Endothelial cell of umbilical vein (primary cell): ENCODE measurements around the gene DHRS7B. TPM values are rescaled to one million over a fixed set of nuclear protein-coding genes. Genes with fewer than 3 reads are reported as not detected.

Experiments
- BruUV-seq: library from RNA; stranded (reverse); fragments of 400-500 nt; replicated peaks from 2 replicates; lab custom pipeline; 2021; lab: Mats Ljungman, UMichigan
- CTCF ChIA-PET: fragments of 300-600, 350-600 bp; sonication (Branson Sonifier 250); formaldehyde crosslinking; loops from one replicate; lab custom pipeline; 2021; ENCODE audit warnings: antibody characterized with exemption, inconsistent platforms; lab: Charles Lee
- POLR2A ChIA-PET: fragments of 300-600, 350-600 bp; sonication (Branson Sonifier 250); formaldehyde crosslinking; loops from one replicate; lab custom pipeline; 2021; ENCODE audit warnings: antibody characterized with exemption, inconsistent platforms; lab: Charles Lee
- DNase-seq: peaks from one replicate; pipeline ENCODE4 v3.0.0-alpha.2; 2011; ENCODE audit warnings: low read depth, low spot score
- FAIRE-seq: peaks from 2 replicates; lab custom pipeline; 2011; peaks lifted over from hg19 to GRCh38; lab: Jason Lieb, UNC
- H2AFZ ChIP-seq: 2 replicates; pipeline ENCODE4 v1.6.0; 2012; ENCODE audit warnings: low read depth, low read length, control low read depth, inconsistent platforms
- H3K27ac ChIP-seq: 2 replicates; pipeline ENCODE4 v1.5.1; 2011; ENCODE audit warnings: low read depth, mild to moderate bottlenecking, control low read depth, low read length, moderate library complexity; ENCODE audit not compliant: insufficient read depth
- H3K27me3 ChIP-seq, 2 experiments: 2 replicates each; pipeline versions ENCODE4 v1.6.0 to v1.6.1; 2011; ENCODE audit warnings: low read length in 2 of 2, mixed read lengths in 1 of 2; ENCODE audit not compliant: control insufficient read depth in 2 of 2, insufficient read depth in 2 of 2
- H3K36me3 ChIP-seq, 2 experiments: 2 replicates in 1 of 2; 3 replicates in 1 of 2; pipeline ENCODE4 v1.5.1; 2011; ENCODE audit warnings: low read length in 2 of 2, mild to moderate bottlenecking in 1 of 2, moderate library complexity in 1 of 2; ENCODE audit not compliant: control insufficient read depth in 2 of 2, insufficient read depth in 2 of 2; ENCODE audit errors: extremely low read depth in 1 of 2
- H3K4me1 ChIP-seq: 3 replicates; pipeline ENCODE4 v1.5.1; 2011; ENCODE audit warnings: mild to moderate bottlenecking, low read length; ENCODE audit not compliant: control insufficient read depth, insufficient read depth; ENCODE audit errors: extremely low read depth
- H3K4me2 ChIP-seq: 2 replicates; pipeline ENCODE4 v1.6.1; 2011; ENCODE audit warnings: low read length, control low read depth, mixed read lengths; ENCODE audit not compliant: insufficient read depth
- H3K4me3 ChIP-seq, 3 experiments: fragments of 200-600 bp in 1 of 3; sonication (generic), shearing (Covaris generic) in 1 of 3; replicated peaks in 1 of 3; 2 replicates each; pipeline ENCODE4 v1.5.1; 2011 to 2016; ENCODE audit warnings: control low read depth in 3 of 3, low read length in 3 of 3, mild to moderate bottlenecking in 2 of 3, inconsistent platforms in 1 of 3, low read depth in 1 of 3, moderate library complexity in 1 of 3; ENCODE audit not compliant: insufficient read depth in 1 of 3
- H3K79me2 ChIP-seq: 2 replicates; pipeline ENCODE4 v1.6.0; 2012; ENCODE audit warnings: low read length, inconsistent platforms; ENCODE audit not compliant: control insufficient read depth, insufficient read depth
- H3K9ac ChIP-seq: replicated peaks from 2 replicates; pipeline ENCODE3; 2011; ENCODE audit warnings: low read length, control low read depth; ENCODE audit not compliant: insufficient read depth; ENCODE audit errors: extremely low read depth
- H3K9me1 ChIP-seq: replicated peaks from 3 replicates; pipeline ENCODE4 v1.6.0; 2011; ENCODE audit warnings: mild to moderate bottlenecking, low read length; ENCODE audit not compliant: control insufficient read depth, insufficient read depth; ENCODE audit errors: extremely low read depth
- H3K9me3 ChIP-seq: replicated peaks from 2 replicates; pipeline ENCODE4 v1.5.1; 2012; ENCODE audit warnings: low read length, inconsistent platforms; ENCODE audit not compliant: control insufficient read depth, insufficient read depth
- H4K20me1 ChIP-seq: replicated peaks from 2 replicates; pipeline ENCODE3; 2011; ENCODE audit warnings: mild to moderate bottlenecking, low read length; ENCODE audit not compliant: control insufficient read depth, insufficient read depth; ENCODE audit errors: extremely low read depth
- CTCF ChIP-seq, 2 donors: IDR thresholded peaks; 1 replicate in 1 of 2; 2 replicates in 1 of 2; pipeline ENCODE4 v1.5.1; 2011; ENCODE audit warnings: low read length in 2 of 2, mild to moderate bottlenecking in 2 of 2, moderate library complexity in 2 of 2, control low read depth in 1 of 2, inconsistent platforms in 1 of 2, low read depth in 1 of 2; ENCODE audit not compliant: insufficient read depth in 1 of 2; ENCODE audit errors: extremely low read depth in 1 of 2
- EZH2 ChIP-seq: IDR thresholded peaks from 2 replicates; pipeline ENCODE4 v1.6.1; 2012; ENCODE audit warnings: borderline replicate concordance, low read depth, mild to moderate bottlenecking, moderate library complexity, low read length, inconsistent platforms; ENCODE audit not compliant: severe bottlenecking
- FOS ChIP-seq: IDR thresholded peaks from 2 replicates; pipeline ENCODE4 v1.6.1; 2011; ENCODE audit warnings: mild to moderate bottlenecking, low read length, moderate library complexity, borderline replicate concordance; ENCODE audit not compliant: insufficient read depth
- GATA2 ChIP-seq: IDR thresholded peaks from 2 replicates; pipeline ENCODE4 v1.7.0; 2011; ENCODE audit warnings: low read depth, mild to moderate bottlenecking, moderate library complexity, mixed read lengths, low read length; ENCODE audit not compliant: insufficient read length, insufficient read depth
- JUN ChIP-seq: IDR thresholded peaks from 2 replicates; pipeline ENCODE4 v1.6.1; 2011; ENCODE audit warnings: borderline replicate concordance, low read depth; ENCODE audit not compliant: insufficient read length, insufficient read depth
- MAX ChIP-seq: IDR thresholded peaks from 2 replicates; pipeline ENCODE4 v1.6.1; 2011; ENCODE audit not compliant: insufficient read depth, insufficient read length
- MYC ChIP-seq: IDR thresholded peaks from one replicate; pipeline ENCODE4 v1.6.1; 2011; ENCODE audit warnings: mild to moderate bottlenecking, low read depth, low read length
- POLR2A ChIP-seq: IDR thresholded peaks from 2 replicates; pipeline ENCODE4 v1.6.1; 2012; ENCODE audit warnings: low read depth, mild to moderate bottlenecking, control low read depth, low read length
- POLR2AphosphoS5 ChIP-seq: IDR thresholded peaks from 2 replicates; pipeline ENCODE4 v1.6.1; 2012; ENCODE audit warnings: low read depth, mild to moderate bottlenecking, control low read depth, low read length, moderate library complexity; ENCODE audit not compliant: insufficient read depth
- dilution Hi-C: fragments of 300-500 bp; cut with MboI; formaldehyde crosslinking; loops from one replicate; pipeline ENCODE4 v1.15.0; 2019; ENCODE audit warnings: low sequenced_read_pairs; ENCODE audit not compliant: extremely low pct_ligation_motif_present
- intact Hi-C: fragments of 100-400 bp; cut with micrococcal nuclease; formaldehyde crosslinking; loops from one replicate; pipeline ENCODE4 v1.10.0; 2022
- polyA plus RNA-seq, 4 experiments: library from polyadenylated mRNA; depleted of rRNA in 3 of 4; stranded (reverse) in 3 of 4; unstranded in 1 of 4; fragments of >200 nt; gene quantifications; 2 replicates each; pipeline versions ENCODE4 v1.2.1 to v1.2.3, GENCODE V29; 2011 to 2012; ENCODE audit warnings: missing spikeins in 1 of 4
- total RNA-seq: library from RNA; stranded (reverse); gene quantifications from 2 replicates; pipeline ENCODE4 v1.2.3, GENCODE V29; 2021

The DHRS7B gene
- total and polyA plus RNA-seq, 2 donors (not counting 3 experiments of a cell fraction or from before 2014, with no cell fraction given) = 14.0 to 28.1 TPM

- no peak overlapping the region for H3K4me3 ChIP-seq
- dilution Hi-C loops = no loop called here
- ChIA-PET CTCF (no interaction called here), POLR2A (no interaction called here)
- H3K36me3 ChIP-seq = no peaks in the 10 kb centered on the region
- intact Hi-C loops = no loop called here
- no peak overlapping the region for H3K27ac ChIP-seq
- H3K9me3 ChIP-seq = no peaks in the 10 kb centered on the region
- H4K20me1 ChIP-seq = no peaks in the 10 kb centered on the region
- BruUV-seq = no TSS peak
- no peaks in the 10 kb centered on the region for H3K9me1 ChIP-seq
- H2AFZ ChIP-seq = no peak overlapping the region
- TF ChIP-seq GATA2 (no peak), JUN (no peak), MAX (no peak), EZH2 (no peak), FOS (no peak), MYC (no peak), POLR2AphosphoS5 (no peak), CTCF (IDR thresholded peaks at IDR 0.05; ENCODE audit: extremely low read depth in 1 of 2, insufficient read depth in 1 of 2, low read depth in 1 of 2, low read length in 2 of 2) (no peak), POLR2A (no peak)
- no peak overlapping the region for H3K4me2 ChIP-seq
- no peak for DNase-seq
- H3K79me2 ChIP-seq = no peaks in the 10 kb centered on the region
- H3K9ac ChIP-seq = no peak overlapping the region
- no peaks in the 10 kb centered on the region for H3K4me1 ChIP-seq
- FAIRE-seq = no peak
- H3K27me3 ChIP-seq = no peaks in the 10 kb centered on the region
Observed at GRCh38 chr17:21140911-21141310, 14.1 kb downstream of the DHRS7B start.
